ENCODE results near the gene KRCC1.
A peak's percentile ranks its signal among the peaks of the same experiment; 100 is the strongest.

KRCC1 gene

GRCh38 chr2:88067189-88067588 lies 11.6 kb upstream of the KRCC1 start:
- Histone ChIP-seq H3K36me3 (replicated peaks) (no peaks in the 10 kb centered on the region), H3K27ac (no peak overlapping the region), H3K4me3 (ENCODE audit: low read depth, low read length) (no peak overlapping the region), H3K27me3 (replicated peaks) (no peaks in the 10 kb centered on the region)
- DNase-seq, result no peak
- in situ Hi-C loops (cut with HindIII; ENCODE audit: low pct_ligation_motif_present, low sequenced_read_pairs), result no loop called here
- no peak for TF ChIP-seq CTCF (IDR thresholded peaks at IDR 0.05; ENCODE audit: low read depth, low read length, missing control alignments)

- no peak for DNase-seq
- H3K4me3 ChIP-seq (ENCODE audit: low read depth, low read length), result no peak overlapping the region
- in situ Hi-C loops (cut with HindIII; ENCODE audit: low pct_ligation_motif_present, low sequenced_read_pairs), result no loop called here
- no peak overlapping the region for H3K27ac ChIP-seq
- TF ChIP-seq CTCF (IDR thresholded peaks at IDR 0.05; ENCODE audit: low read depth, low read length, missing control alignments), result no peak
- no peaks in the 10 kb centered on the region for H3K27me3 ChIP-seq (replicated peaks)
- no peaks in the 10 kb centered on the region for H3K36me3 ChIP-seq (replicated peaks)
Measured at GRCh38 chr2:88066543-88066942, 11.0 kb upstream of the KRCC1 start.

GRCh38 chr2:88061295-88061694 lies 5.7 kb upstream of the KRCC1 start:
- no peak for DNase-seq
- in situ Hi-C loops (cut with HindIII; ENCODE audit: low pct_ligation_motif_present, low sequenced_read_pairs), result no loop called here
- no peaks in the 10 kb centered on the region for H3K36me3 ChIP-seq (replicated peaks)
- no peak overlapping the region for H3K4me3 ChIP-seq (ENCODE audit: low read depth, low read length)
- no peak overlapping the region for H3K27ac ChIP-seq
- no peak for TF ChIP-seq CTCF (IDR thresholded peaks at IDR 0.05; ENCODE audit: low read depth, low read length, missing control alignments)
- no peaks in the 10 kb centered on the region for H3K27me3 ChIP-seq (replicated peaks)

- in situ Hi-C loops (cut with HindIII; ENCODE audit: low pct_ligation_motif_present, low sequenced_read_pairs), result no loop called here
- no peak for DNase-seq
Measured at GRCh38 chr2:88060907-88061275, 5.3 kb upstream of the KRCC1 start.

GRCh38 chr2:88059979-88060906 lies 4.7 kb upstream of the KRCC1 start:
- no peaks in the 10 kb centered on the region for H3K27me3 ChIP-seq (replicated peaks)
- peak; percentile 84 for TF ChIP-seq CTCF (IDR thresholded peaks at IDR 0.05; ENCODE audit: low read depth, low read length, missing control alignments)
- no peaks in the 10 kb centered on the region for H3K36me3 ChIP-seq (replicated peaks)
- in situ Hi-C loops (cut with HindIII; ENCODE audit: low pct_ligation_motif_present, low sequenced_read_pairs), result no loop called here
- H3K27ac ChIP-seq, result no peak overlapping the region
- DNase-seq, result peak; percentile 5
- no peak overlapping the region for H3K4me3 ChIP-seq (ENCODE audit: low read depth, low read length)

More at GRCh38 chr2:88060907-88061275, 5.3 kb upstream of the KRCC1 start:
- no peak overlapping the region for H3K27ac ChIP-seq
- TF ChIP-seq CTCF (IDR thresholded peaks at IDR 0.05; ENCODE audit: low read depth, low read length, missing control alignments), result no peak
- H3K27me3 ChIP-seq (replicated peaks), result no peaks in the 10 kb centered on the region
- H3K36me3 ChIP-seq (replicated peaks), result no peaks in the 10 kb centered on the region
- H3K4me3 ChIP-seq (ENCODE audit: low read depth, low read length), result no peak overlapping the region
